Tibial artery (tissue), 4 donors: ENCODE data around the gene CCDC73.
"Not testable (repeated sequence)": the region's sequence is repeated elsewhere in the genome, so short reads cannot be mapped to it uniquely, and the experiment has no call there.

ENCODE experiments used
- DNase-seq, 2 donors: peaks; one replicate each; pipeline ENCODE4 v3.0.0-alpha.2; 2019
- H3K27ac ChIP-seq, 2 donors: fragments of 200-600 bp; sonication (generic) in 1 of 2; 1 replicate in 1 of 2; 2 replicates in 1 of 2; pipeline ENCODE4 v1.5.1; 2018 to 2019; ENCODE audit warnings: mild to moderate bottlenecking in 1 of 2
- H3K27me3 ChIP-seq, 2 donors: fragments of 200-600 bp; sonication (generic) in 1 of 2; one replicate each; pipeline versions ENCODE4 v1.5.1 to v1.6.0; 2016 to 2019
- H3K36me3 ChIP-seq, 3 donors: fragments of 200-600 bp; sonication (generic) in 2 of 3; one replicate each; pipeline ENCODE4 v1.5.1; 2016 to 2019; ENCODE audit warnings: mild to moderate bottlenecking in 2 of 3
- H3K4me1 ChIP-seq, 4 donors: fragments of 200-600 bp; sonication (generic) in 2 of 4; 1 replicate in 3 of 4; 2 replicates in 1 of 4; pipeline ENCODE4 v1.5.1; 2016 to 2019
- H3K4me3 ChIP-seq, 2 donors: fragments of 200-600 bp; sonication (generic) in 1 of 2; 1 replicate in 1 of 2; 2 replicates in 1 of 2; pipeline ENCODE4 v1.5.1; 2018 to 2019; ENCODE audit warnings: mild to moderate bottlenecking in 2 of 2
- H3K9me3 ChIP-seq, 3 donors: fragments of 200-600 bp; sonication (generic) in 1 of 3; one replicate each; pipeline ENCODE4 v1.5.1; 2016 to 2019
- CTCF ChIP-seq, 2 experiments: fragments of 200-600 bp in 1 of 2; fragments of 450-650 bp in 1 of 2; IDR thresholded peaks; one replicate each; pipeline ENCODE4 v1.5.1; 2017 to 2019; ENCODE audit warnings: antibody characterized with exemption in 2 of 2, mild to moderate bottlenecking in 1 of 2, moderate library complexity in 1 of 2
- intact Hi-C: fragments of 100-400 bp; cut with DNase I; formaldehyde crosslinking; loops from one replicate; pipeline ENCODE4 v1.15.0; 2023; ENCODE audit warnings: low total_unique reads

CCDC73 gene

GRCh38 chr11:32616903-32617302, 177.6 kb downstream of the CCDC73 start:
- Histone ChIP-seq H3K4me1 (no peaks in the 10 kb centered on the region), H3K27ac (no peak overlapping the region), H3K9me3 (peaks cover 0 to 6% (median 0%) of the 10 kb centered on the region in 3 donors), H3K4me3 (no peak overlapping the region), H3K36me3 (no peaks in the 10 kb centered on the region), H3K27me3 (no peaks in the 10 kb centered on the region)
- intact Hi-C loops: no loop called here
- DNase-seq: no peak
- no peak for TF ChIP-seq CTCF (IDR thresholded peaks at IDR 0.05)

GRCh38 chr11:32615422-32615821, 179.0 kb downstream of the CCDC73 start:
- intact Hi-C loops: no loop called here
- no peak for TF ChIP-seq CTCF (IDR thresholded peaks at IDR 0.05)

GRCh38 chr11:32613500-32614151, 180.8 kb downstream of the CCDC73 start:
- intact Hi-C loops: no loop called here
- no peak for TF ChIP-seq CTCF (IDR thresholded peaks at IDR 0.05)
- H3K4me1 ChIP-seq: no peaks in the 10 kb centered on the region
- H3K36me3 ChIP-seq: no peaks in the 10 kb centered on the region
- no peak for DNase-seq
- H3K9me3 ChIP-seq: no peaks in the 10 kb centered on the region
- H3K27me3 ChIP-seq: no peaks in the 10 kb centered on the region
- no peak overlapping the region for H3K27ac ChIP-seq
- H3K4me3 ChIP-seq: no peak overlapping the region

More at GRCh38 chr11:32615422-32615821, 179.0 kb downstream of the CCDC73 start:
- no peak overlapping the region for H3K27ac ChIP-seq
- no peak overlapping the region for H3K4me3 ChIP-seq
- no peaks in the 10 kb centered on the region for H3K27me3 ChIP-seq
- H3K9me3 ChIP-seq: peaks cover 0 to 6% (median 0%) of the 10 kb centered on the region in 3 donors
- no peaks in the 10 kb centered on the region for H3K36me3 ChIP-seq
- no peaks in the 10 kb centered on the region for H3K4me1 ChIP-seq
- no peak for DNase-seq

- H3K9me3 ChIP-seq: no peaks in the 10 kb centered on the region
- no peaks in the 10 kb centered on the region for H3K36me3 ChIP-seq
- H3K27ac ChIP-seq: no peak overlapping the region
- H3K27me3 ChIP-seq: no peaks in the 10 kb centered on the region
- intact Hi-C loops: no loop called here
- no peak for DNase-seq
- no peak for TF ChIP-seq CTCF (IDR thresholded peaks at IDR 0.05)
- H3K4me3 ChIP-seq: no peak overlapping the region
- no peaks in the 10 kb centered on the region for H3K4me1 ChIP-seq
Measured at GRCh38 chr11:32610797-32611352, 183.6 kb downstream of the CCDC73 start.

GRCh38 chr11:32608826-32609225, 185.6 kb downstream of the CCDC73 start:
- DNase-seq, H3K9me3 ChIP-seq, H3K4me1 ChIP-seq, H3K4me3 ChIP-seq, H3K27me3 ChIP-seq, intact Hi-C loops, H3K27ac ChIP-seq: not testable (repeated sequence)
- peaks cover 10 to 17% (median 12%) of the 10 kb centered on the region in 3 donors for H3K36me3 ChIP-seq

- Histone ChIP-seq H3K9me3 (no peaks in the 10 kb centered on the region), H3K36me3 (peaks cover 27 to 42% (median 31%) of the 10 kb centered on the region in 3 donors), H3K4me3 (no peak overlapping the region), H3K4me1 (peaks cover 0 to 2% (median 0%) of the 10 kb centered on the region in 4 donors), H3K27ac (no peak overlapping the region), H3K27me3 (no peaks in the 10 kb centered on the region)
- no peak for DNase-seq
- intact Hi-C loops: no loop called here
- no peak for TF ChIP-seq CTCF (IDR thresholded peaks at IDR 0.05)
Measured at GRCh38 chr11:32606220-32606619, 188.2 kb downstream of the CCDC73 start.
